HG03457 (cell line): ENCODE data around the gene KCNH5.

Source experiments
- ATAC-seq: cut with Tn5 transposase; IDR thresholded peaks from one replicate; pipeline ENCODE4 v1.9.1; 2021; ENCODE audit warnings: moderate number of reproducible peaks; ENCODE audit not compliant: unreplicated experiment

KCNH5 gene

DNA sequence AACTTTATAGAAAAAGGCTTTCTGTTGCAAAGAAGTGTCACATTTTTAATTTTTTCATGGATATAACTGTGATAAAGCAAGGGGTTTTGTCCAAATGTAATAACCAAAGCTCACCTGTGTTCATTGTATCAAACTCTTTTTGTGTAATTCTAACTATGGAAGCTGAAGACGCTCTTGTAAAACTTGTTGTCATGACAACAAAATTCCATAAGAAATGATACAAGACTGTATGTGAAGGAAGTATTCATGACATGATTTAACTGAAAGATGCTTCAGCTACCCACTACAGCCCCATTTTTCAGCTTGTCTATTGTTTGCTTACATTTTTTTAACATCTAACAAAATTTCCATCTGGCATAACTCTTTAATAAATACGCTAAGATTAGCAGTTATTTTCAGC, 360.9 kb downstream of the KCNH5 start:
- no peak for ATAC-seq

DNA sequence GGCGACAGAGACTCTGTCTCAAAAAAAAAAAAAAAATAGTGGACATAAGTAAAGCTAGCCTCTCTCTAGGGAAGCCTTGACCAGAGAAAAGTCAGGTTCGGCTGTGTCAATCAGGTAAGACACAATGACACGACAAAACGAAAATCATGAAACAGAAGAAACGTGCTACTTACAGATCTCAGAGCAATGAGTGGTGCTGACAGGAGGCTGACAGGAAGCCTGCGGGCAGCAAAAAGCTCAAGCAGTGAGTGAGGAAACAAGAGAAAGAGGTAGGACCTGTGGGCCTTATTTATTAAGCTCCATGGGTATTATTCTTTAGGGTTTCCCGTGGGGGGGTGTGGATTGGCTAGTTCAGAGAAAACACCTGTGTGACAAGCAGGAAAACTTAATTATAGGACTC, 363.1 kb downstream of the KCNH5 start:
- ATAC-seq, result no peak

GRCh38 chr14:62674563-62675237, 370.6 kb downstream of the KCNH5 start:
- ATAC-seq, result no peak

DNA sequence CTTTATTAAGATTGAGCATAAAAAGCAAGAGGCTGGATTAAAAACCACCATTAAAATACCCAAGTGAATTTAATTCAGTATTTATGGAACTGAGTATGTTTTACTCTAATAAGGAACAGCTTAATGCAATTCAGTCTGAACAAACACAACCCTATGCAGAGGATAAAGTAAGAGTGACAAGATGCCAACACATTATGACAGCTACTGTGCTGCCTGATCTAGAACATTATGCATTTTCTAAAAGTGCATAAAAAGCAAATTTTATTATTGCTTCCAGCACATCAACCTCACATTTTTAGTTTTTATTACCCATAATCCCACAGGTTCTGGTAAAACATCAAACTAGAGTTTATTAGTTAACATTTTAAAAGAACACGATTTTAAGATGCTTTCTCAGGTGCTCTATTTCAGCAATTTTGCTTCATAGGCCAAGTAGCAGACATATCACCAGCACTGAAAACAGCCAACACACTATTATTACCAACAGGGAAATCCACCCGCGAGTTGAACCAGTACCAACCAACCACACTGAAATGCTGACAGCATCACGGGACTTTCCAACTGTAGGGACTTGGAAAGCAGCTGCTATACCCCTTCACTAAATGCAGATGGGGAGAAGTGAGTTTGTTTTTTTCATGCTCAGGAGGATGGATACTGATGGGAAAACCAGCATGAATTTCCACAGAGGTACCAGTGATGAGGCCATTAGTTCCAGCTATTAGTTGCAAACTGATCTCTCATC, 372.1 kb downstream of the KCNH5 start:
- ATAC-seq, result no peak

- no peak for ATAC-seq
Observed at GRCh38 chr14:62670526-62670925, 374.7 kb downstream of the KCNH5 start.

GRCh38 chr14:62667421-62667914, 377.8 kb downstream of the KCNH5 start:
- no peak for ATAC-seq

DNA sequence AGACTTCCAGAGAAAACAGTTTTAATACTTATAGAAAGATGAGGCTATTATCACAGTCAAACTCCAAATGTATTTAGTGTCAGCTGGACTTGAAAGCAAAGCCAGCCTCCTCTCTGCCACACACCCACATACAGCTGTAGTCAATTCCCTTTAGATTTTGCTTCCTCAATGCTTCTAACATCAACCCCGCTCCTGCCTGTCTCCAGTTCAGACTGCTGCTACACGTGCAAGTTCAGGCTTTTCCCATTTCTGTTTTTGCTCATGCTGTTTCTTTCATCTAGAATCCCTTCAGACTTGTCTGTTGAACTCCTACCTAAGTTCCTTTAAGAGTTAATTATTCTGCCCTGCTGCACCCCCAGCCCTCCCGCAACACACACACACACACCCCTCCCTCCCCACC, 380.0 kb downstream of the KCNH5 start:
- ATAC-seq, result no peak

GRCh38 chr14:62663456-62663821, 381.8 kb downstream of the KCNH5 start:
- ATAC-seq, result no peak

- no peak for ATAC-seq
Observed at GRCh38 chr14:62662811-62663455, 382.3 kb downstream of the KCNH5 start.

GRCh38 chr14:62661818-62662217, 383.4 kb downstream of the KCNH5 start:
- no peak for ATAC-seq

DNA sequence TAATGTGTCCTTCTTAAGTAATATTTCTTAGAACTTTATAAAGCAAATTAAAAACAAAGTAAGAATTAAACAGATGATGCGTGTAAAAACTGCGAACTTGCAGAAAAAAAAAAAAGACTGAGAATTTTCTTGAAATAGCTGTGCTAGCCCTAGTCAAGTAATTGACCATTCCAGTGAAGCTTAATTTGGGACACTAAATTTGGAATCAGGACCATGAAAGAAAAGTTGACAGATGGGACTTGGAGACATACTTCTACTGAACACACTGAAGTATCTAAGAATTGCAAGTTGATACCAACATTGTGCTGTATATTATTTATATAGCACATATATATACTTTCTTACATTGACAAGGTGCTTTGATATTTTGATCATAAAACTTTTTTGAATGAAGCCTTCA, 386.6 kb downstream of the KCNH5 start:
- ATAC-seq, result no peak

DNA sequence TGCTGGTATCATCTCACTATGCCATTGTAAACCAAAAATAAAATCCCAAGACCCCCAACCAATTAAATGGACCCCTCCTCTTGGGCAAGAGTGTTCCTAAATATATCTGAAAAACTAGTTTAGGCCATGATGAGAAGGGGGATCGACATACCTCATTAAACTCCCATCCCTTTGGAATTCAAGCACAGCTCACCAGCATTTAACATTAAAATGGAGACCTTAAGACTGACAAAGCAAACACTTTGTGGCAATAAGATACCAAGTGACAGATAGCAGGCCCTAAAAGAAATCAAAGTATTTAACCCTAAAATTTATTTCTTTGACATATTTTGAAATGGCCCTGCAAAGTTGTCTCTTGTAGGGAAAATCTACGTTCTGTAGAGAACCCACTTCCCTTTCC, 387.9 kb downstream of the KCNH5 start:
- no peak for ATAC-seq

DNA sequence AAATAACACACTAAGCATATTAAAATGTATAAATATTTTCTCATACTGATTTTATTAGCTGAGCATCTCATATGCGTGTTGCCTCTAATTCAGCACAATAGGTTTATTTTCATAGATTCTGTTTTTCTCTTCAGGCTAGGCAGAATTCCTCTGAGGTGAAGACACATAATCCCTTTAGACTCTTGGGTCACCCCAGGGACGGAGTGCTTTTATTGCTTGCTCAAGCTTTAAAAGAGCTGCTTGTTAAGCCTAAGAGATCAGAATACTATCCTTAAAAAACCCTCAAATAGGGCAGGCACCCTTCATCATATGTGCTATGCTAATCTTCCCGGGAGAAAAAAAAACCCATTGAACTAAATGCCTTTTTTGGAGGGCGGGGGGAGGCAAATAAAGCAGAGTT, 390.1 kb downstream of the KCNH5 start:
- ATAC-seq, result no peak

DNA sequence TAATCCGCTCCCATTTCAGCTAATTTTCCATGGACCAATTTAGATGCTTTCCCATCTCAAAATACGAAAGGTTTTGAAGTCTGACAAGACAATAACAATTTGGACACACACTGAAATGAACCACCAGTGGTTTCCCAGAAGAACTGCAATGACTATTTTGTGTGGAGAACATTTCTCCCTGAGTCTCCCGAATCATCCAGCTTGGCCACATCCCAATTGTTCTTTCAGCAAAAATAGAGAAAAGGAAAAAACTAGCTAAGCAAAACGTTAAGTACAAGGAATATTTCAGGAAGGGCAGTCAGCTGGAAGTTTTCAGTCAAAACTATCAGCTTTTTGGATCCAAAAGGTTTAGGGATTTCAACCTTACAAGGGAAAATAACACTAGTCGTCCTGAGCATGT, 390.6 kb downstream of the KCNH5 start:
- no peak for ATAC-seq
